ENCODE results near the gene PDS5B.

GRCh38 chr13:32585550-32586079 is 637 bp upstream of the PDS5B start:
- TF ChIP-seq CTCF (IDR thresholded peaks at IDR 0.05): no peak
- no peak for TF ChIP-seq POLR2A (IDR thresholded peaks at IDR 0.05)
- no peak for TF ChIP-seq POLR2AphosphoS5 (IDR thresholded peaks at IDR 0.05; ENCODE audit: insufficient read depth in 1 of 2, low read depth in 1 of 2)
